ENCODE results near the gene CCL5. TPM values are rescaled to one million over a fixed set of nuclear protein-coding genes. Genes with fewer than 3 reads are reported as not detected.
A peak's percentile ranks its signal among the peaks of the same experiment; 100 is the strongest.

The CCL5 gene
- total RNA-seq, 2 experiments from 2014 or later: 0.88 TPM; not detected in 1

DNA sequence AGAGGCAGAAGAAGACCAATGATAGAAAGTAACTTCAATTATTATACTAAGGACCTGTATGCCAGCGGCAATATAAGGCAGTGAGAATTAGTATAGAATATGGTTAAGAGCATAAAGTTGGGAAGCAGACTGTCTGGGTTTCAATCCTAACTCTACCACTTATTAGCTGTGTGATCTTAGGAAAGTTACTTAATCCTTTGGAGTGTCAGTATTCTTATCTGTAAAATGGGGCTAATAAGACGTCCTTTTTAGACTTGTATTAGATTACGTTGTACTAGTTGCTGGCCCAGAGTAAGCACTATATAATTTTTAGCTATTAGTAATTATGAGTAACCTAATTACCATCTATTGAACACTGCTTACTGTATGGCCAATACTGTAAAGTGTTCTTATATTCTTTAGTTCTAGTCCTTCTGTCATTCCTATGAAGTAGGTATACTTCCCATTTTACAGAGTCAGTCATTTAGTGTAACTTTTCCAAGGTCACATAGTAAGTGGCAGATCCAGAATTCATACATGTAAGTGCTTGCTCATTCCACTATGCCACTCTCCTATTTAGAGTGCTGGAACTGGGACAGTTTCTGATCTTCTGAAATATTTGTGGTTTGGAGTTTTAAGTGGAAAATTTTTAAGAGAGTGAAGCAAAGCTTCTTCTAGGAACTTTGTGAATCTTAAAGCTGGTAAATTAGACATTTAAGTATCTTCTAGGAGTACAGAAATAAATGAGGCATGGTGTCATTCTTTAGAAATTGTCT lies 33.9 kb downstream of the CCL5 start:
- CTCF ChIA-PET (ENCODE audit: unreplicated experiment): no interaction called here
- no peak for DNase-seq (ENCODE audit: low spot score)
- Histone ChIP-seq H3K9me2 (ENCODE audit: insufficient read depth, low read length) (no peaks in the 10 kb centered on the region), H3K27ac (ENCODE audit: low read depth, low read length, poor library complexity, severe bottlenecking) (no peak overlapping the region), H3K36me3 (ENCODE audit: insufficient read depth, low read length) (peaks cover 98% of the 10 kb centered on the region), H3K79me2 (ENCODE audit: insufficient read depth, low read depth, low read length) (no peaks in the 10 kb centered on the region), H2AFZ (ENCODE audit: low read length) (no peak overlapping the region), H3K4me1 (ENCODE audit: insufficient read depth, low read length, poor library complexity, severe bottlenecking) (no peaks in the 10 kb centered on the region), H3K4me2 (ENCODE audit: low read length) (no peak overlapping the region), H3K4me3 (ENCODE audit: low read depth, low read length, poor library complexity, severe bottlenecking) (no peak overlapping the region), H3K9me3 (ENCODE audit: low read length) (no peaks in the 10 kb centered on the region), H4K20me1 (ENCODE audit: insufficient read depth, low read length) (peaks cover 7% of the 10 kb centered on the region; the same call in 1 of the 2 replicates)
- intact Hi-C loops (cut with micrococcal nuclease; ENCODE audit: unreplicated experiment): loop anchor here (5.0 kb wide), 1 partner anchor 84 kb away; the partner anchor contains the start of gene C17orf50
- TF ChIP-seq EZH2phosphoT487 (IDR thresholded peaks at IDR 0.05; ENCODE audit: borderline replicate concordance, low read depth, low read length): no peak
- TF ChIP-seq, protein P1, sequence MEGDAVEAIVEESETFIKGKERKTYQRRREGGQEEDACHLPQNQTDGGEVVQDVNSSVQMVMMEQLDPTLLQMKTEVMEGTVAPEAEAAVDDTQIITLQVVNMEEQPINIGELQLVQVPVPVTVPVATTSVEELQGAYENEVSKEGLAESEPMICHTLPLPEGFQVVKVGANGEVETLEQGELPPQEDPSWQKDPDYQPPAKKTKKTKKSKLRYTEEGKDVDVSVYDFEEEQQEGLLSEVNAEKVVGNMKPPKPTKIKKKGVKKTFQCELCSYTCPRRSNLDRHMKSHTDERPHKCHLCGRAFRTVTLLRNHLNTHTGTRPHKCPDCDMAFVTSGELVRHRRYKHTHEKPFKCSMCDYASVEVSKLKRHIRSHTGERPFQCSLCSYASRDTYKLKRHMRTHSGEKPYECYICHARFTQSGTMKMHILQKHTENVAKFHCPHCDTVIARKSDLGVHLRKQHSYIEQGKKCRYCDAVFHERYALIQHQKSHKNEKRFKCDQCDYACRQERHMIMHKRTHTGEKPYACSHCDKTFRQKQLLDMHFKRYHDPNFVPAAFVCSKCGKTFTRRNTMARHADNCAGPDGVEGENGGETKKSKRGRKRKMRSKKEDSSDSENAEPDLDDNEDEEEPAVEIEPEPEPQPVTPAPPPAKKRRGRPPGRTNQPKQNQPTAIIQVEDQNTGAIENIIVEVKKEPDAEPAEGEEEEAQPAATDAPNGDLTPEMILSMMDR (conservative IDR thresholded peaks at IDR 0.05; ENCODE audit: low read length): no peak
- no TSS peak for BruUV-seq (replicated peaks)
- POLR2A ChIA-PET: interaction anchor here (0.6 kb wide), 1 partner anchor 258 kb away, joined by 3 read pairs; no protein-coding TSS in a partner anchor

DNA sequence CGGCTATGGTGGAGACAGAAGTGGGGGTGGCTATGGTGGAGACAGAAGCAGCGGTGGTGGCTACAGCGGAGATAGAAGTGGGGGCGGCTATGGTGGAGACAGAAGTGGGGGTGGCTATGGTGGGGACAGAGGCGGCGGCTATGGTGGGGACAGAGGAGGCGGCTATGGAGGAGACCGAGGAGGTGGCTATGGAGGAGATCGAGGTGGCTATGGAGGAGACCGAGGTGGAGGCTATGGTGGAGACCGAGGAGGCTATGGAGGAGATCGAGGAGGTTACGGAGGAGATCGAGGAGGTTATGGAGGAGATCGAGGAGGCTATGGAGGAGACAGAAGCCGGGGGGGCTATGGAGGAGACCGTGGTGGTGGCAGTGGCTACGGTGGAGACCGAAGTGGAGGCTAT lies 35.6 kb downstream of the CCL5 start:
- Histone ChIP-seq H3K4me2 (ENCODE audit: low read length) (no peak overlapping the region), H3K27ac (ENCODE audit: low read depth, low read length, poor library complexity, severe bottlenecking) (no peak overlapping the region), H3K9me2 (ENCODE audit: insufficient read depth, low read length) (no peaks in the 10 kb centered on the region), H3K4me3 (ENCODE audit: low read depth, low read length, poor library complexity, severe bottlenecking) (no peak overlapping the region), H4K20me1 (ENCODE audit: insufficient read depth, low read length) (peaks cover 1% of the 10 kb centered on the region; the same call in 1 of the 2 replicates), H3K4me1 (ENCODE audit: insufficient read depth, low read length, poor library complexity, severe bottlenecking) (no peaks in the 10 kb centered on the region), H3K79me2 (ENCODE audit: insufficient read depth, low read depth, low read length) (no peaks in the 10 kb centered on the region), H2AFZ (ENCODE audit: low read length) (no peak overlapping the region), H3K9me3 (ENCODE audit: low read length) (no peaks in the 10 kb centered on the region), H3K36me3 (ENCODE audit: insufficient read depth, low read length) (peaks cover 99% of the 10 kb centered on the region)
- ChIA-PET POLR2A (no interaction called here), CTCF (ENCODE audit: unreplicated experiment) (no interaction called here)
- no peak for DNase-seq (ENCODE audit: low spot score)
- no peak for TF ChIP-seq EZH2phosphoT487 (IDR thresholded peaks at IDR 0.05; ENCODE audit: borderline replicate concordance, low read depth, low read length)
- TF ChIP-seq, protein P1 (conservative IDR thresholded peaks at IDR 0.05; ENCODE audit: low read length): no peak
- BruUV-seq (replicated peaks): TSS peak; percentile 72
- intact Hi-C loops (cut with micrococcal nuclease; ENCODE audit: unreplicated experiment): no loop called here

DNA sequence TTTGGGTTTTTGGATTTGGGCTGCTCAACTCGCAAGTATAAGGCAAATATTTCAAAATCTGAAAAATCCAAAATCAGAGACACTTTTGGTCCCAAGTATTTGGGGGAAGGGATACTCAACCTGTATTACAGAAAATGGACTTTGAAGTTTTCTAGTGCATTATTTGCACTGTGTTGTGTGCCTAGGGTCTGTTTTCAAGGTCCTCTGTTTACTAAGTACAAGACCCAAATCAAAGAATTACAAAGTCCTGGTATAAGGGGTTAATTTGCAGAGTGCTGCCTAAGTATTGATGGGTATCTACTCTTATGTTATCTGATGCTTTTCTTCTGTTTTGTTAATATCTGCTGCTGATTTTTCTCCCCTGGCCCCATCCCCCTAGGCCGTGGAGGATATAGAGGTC lies 36.5 kb downstream of the CCL5 start:
- no peak overlapping the region for H3K27ac ChIP-seq (ENCODE audit: low read depth, low read length, poor library complexity, severe bottlenecking)
- H4K20me1 ChIP-seq (ENCODE audit: insufficient read depth, low read length): no peaks in the 10 kb centered on the region
- POLR2A ChIA-PET: no interaction called here
- no peak for TF ChIP-seq EZH2phosphoT487 (IDR thresholded peaks at IDR 0.05; ENCODE audit: borderline replicate concordance, low read depth, low read length)
- TF ChIP-seq, protein P1 (conservative IDR thresholded peaks at IDR 0.05; ENCODE audit: low read length): no peak
- H3K36me3 ChIP-seq (ENCODE audit: insufficient read depth, low read length): peaks cover 99% of the 10 kb centered on the region
- intact Hi-C loops (cut with micrococcal nuclease; ENCODE audit: unreplicated experiment): no loop called here
- no TSS peak for BruUV-seq (replicated peaks)
- CTCF ChIA-PET (ENCODE audit: unreplicated experiment): no interaction called here
- H3K9me2 ChIP-seq (ENCODE audit: insufficient read depth, low read length): no peaks in the 10 kb centered on the region
- H3K79me2 ChIP-seq (ENCODE audit: insufficient read depth, low read depth, low read length): no peaks in the 10 kb centered on the region
- no peaks in the 10 kb centered on the region for H3K9me3 ChIP-seq (ENCODE audit: low read length)
- H3K4me2 ChIP-seq (ENCODE audit: low read length): no peak overlapping the region
- H3K4me3 ChIP-seq (ENCODE audit: low read depth, low read length, poor library complexity, severe bottlenecking): no peak overlapping the region
- no peak overlapping the region for H2AFZ ChIP-seq (ENCODE audit: low read length)
- H3K4me1 ChIP-seq (ENCODE audit: insufficient read depth, low read length, poor library complexity, severe bottlenecking): no peaks in the 10 kb centered on the region
- no peak for DNase-seq (ENCODE audit: low spot score)

Measured in OCI-LY7 (cell line).